T-helper 22 cell (primary cell): ENCODE data around the gene PLEKHH3.
"Not testable (repeated sequence)": the region's sequence is repeated elsewhere in the genome, so short reads cannot be mapped to it uniquely, and the experiment has no call there.

Experiments used
- DNase-seq: peaks from one replicate; pipeline ENCODE4 v3.0.0-alpha.2; 2020; ENCODE audit warnings: low read depth

The PLEKHH3 gene

DNA sequence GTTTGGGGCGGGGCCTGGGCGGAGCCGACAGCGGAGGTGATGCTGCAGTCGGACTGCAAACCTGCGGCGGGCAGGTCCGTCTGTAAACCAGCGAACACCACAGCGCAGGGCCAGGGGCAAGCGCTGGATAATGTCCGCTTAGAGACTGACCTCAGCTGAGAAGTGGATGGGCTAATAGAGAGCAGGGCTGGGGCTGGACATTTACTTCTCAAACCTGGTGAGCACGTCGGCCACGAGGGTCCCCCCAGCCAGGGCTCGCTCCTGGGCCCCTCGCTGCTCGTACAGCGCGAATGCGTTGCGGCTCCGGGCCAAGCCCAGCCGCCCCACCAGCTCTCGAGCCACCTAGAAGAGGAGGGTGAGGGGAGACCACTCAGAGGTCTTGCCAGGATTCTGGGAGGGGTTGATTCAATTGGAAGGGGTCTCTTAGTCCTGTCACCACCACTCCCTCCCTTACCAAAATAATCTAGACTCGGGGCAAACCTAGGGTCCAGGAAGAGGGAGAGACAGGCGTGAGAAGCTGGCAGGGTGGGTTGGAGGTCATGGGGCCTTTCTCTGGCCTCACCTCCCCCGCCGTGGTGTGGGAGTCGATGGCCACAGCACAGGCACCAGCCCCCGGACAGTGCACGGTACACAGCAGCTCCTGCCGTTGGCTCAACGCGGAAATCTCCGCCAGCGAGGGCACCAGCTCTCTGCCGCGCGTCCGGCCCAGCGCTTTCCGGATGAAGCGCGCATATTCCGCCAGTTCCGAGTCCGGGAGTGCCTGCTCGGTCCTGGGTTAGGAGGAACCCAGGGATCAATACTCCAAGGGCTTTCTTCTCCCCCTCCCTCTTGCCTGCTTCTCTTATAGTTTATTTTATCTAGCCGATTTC lies 5.8 kb downstream of the PLEKHH3 start:
- no peak for DNase-seq

DNA sequence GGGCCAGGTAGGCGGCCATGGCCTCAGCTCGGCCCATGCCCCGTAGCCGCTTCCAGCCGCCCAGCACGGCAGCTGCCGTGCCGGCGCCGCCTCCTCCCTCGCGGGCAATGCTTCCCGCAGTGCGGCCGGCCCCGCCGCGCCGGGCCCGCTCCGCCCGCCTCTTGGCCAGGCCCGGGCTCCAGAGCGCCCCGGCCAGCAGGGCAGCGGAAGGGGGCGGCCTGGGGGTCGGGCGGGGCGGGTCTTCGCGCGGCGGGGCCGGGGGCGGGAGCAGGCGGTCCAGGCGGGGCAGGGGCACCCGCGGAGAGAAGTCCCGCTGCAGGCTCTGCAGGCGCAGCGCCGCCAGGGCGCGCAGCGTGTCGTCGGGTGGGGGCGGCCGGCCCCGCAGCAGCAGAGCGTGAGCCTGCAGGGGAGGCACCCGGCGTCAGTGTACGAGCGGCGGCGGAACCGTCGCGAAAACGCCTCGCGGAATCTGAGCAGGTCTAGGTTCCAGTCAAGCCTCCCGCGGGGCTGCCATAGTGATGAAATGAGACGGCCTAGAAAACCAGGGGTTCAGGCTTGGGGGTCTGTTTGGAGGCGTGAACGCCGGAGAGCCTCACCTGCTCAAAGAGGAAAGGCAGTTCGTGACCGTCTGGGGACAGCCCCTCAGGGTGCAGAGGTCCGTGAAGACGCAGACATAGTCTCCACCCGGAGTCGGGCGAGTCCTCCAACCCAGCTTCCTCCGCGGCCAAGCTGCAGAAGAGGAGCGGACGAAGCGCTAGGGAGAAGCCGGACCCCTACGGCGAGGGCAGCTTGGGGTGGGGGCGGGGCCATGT lies 6.6 kb downstream of the PLEKHH3 start:
- no peak for DNase-seq

DNA sequence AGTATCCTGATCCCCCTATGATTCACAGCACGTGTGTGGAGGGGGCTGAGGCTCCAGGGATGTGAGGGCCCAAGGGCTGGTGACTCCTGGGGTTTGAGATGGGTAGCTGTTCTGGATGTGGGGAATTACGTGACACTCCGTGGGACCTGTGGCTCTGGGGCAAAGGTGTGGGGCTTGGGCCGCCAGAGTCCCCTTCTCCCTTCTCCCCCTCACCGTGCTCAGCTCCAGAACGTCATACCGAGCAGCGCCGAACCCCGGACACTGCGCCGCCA lies 7.2 kb downstream of the PLEKHH3 start:
- no peak for DNase-seq

GRCh38 chr17:42667088-42667951 lies 9.5 kb downstream of the PLEKHH3 start:
- DNase-seq, result no peak

DNA sequence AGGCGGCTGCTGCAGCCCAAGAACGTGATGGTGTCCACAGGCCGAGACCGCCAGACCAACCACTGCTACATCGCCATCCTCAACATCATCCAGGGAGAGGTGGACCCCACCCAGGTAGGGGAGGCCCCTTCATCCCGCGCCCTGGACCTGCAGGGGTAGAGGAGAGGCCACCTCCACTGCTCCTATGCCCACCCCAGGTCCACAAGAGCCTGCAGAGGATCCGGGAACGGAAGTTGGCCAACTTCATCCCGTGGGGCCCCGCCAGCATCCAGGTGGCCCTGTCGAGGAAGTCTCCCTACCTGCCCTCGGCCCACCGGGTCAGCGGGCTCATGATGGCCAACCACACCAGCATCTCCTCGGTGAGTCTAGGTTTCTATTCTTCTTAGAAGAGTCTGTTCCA lies 10.7 kb downstream of the PLEKHH3 start:
- not testable (repeated sequence) for DNase-seq

GRCh38 chr17:42665581-42666001 lies 11.2 kb downstream of the PLEKHH3 start:
- no peak for DNase-seq

GRCh38 chr17:42660692-42661345 lies 16.0 kb downstream of the PLEKHH3 start:
- DNase-seq, result no peak

DNA sequence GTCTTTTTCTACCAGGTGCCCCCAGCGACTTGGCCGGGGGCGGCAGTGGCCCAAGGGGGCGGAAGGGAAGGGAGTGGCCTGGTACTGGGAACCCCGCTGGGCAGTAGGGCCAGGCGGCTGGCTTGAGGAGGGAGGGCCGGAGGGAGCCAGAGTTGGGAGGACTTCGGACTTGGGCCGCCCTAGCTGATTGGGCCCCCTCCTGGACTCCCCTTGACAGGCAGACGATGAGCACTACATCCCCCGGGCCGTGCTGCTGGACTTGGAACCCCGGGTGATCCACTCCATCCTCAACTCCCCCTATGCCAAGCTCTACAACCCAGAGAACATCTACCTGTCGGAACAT lies 16.9 kb downstream of the PLEKHH3 start:
- not testable (repeated sequence) for DNase-seq

- peak; percentile 60 for DNase-seq
These were observed 17.5 kb downstream of the PLEKHH3 start, which contains the start of gene TUBG2 for GRCh38 chr17:42659079-42659931. Gene TUBG2, plus strand, starts transcription at chr17:42659284. Its CDS starts 220 bp downstream, at chr17:42659504.

DNA sequence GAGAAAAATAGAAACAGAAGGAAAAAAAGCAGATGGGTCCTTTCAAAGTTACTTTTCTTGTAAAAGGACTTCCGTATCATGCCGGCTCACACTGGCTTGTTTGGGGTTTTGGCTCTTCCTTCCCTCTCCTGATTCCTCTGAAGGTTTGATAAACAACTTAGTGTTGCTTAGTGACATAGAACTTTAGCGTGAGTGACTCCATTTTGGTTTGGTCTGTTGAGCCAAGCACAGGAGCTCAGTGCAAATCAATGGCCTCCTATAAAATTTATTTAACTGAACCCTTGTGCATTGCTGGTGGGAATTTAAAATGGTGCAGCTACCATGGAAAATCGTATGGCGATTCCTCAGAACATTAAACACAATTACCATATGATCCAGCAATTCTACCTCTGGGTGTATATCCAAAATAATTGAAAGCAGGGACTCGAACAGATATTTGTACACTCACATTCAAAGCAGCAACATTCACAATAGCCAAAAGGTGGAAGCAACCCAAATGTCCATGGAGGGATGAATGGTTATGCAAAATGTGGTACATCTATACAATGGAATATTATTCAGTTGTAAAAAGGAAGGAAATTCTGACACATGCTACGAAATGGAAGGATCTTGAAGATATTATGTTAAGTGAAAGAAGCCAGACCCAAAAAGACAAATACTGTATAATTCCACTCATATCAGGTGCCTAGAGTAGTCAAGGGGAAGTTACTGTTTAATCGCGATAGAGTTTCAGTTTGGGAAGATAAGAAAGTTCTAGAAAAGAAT lies 18.8 kb downstream of the PLEKHH3 start:
- DNase-seq, result no peak

- DNase-seq, result no peak
These were observed 21.3 kb downstream of the PLEKHH3 start for GRCh38 chr17:42655528-42655927.

DNA sequence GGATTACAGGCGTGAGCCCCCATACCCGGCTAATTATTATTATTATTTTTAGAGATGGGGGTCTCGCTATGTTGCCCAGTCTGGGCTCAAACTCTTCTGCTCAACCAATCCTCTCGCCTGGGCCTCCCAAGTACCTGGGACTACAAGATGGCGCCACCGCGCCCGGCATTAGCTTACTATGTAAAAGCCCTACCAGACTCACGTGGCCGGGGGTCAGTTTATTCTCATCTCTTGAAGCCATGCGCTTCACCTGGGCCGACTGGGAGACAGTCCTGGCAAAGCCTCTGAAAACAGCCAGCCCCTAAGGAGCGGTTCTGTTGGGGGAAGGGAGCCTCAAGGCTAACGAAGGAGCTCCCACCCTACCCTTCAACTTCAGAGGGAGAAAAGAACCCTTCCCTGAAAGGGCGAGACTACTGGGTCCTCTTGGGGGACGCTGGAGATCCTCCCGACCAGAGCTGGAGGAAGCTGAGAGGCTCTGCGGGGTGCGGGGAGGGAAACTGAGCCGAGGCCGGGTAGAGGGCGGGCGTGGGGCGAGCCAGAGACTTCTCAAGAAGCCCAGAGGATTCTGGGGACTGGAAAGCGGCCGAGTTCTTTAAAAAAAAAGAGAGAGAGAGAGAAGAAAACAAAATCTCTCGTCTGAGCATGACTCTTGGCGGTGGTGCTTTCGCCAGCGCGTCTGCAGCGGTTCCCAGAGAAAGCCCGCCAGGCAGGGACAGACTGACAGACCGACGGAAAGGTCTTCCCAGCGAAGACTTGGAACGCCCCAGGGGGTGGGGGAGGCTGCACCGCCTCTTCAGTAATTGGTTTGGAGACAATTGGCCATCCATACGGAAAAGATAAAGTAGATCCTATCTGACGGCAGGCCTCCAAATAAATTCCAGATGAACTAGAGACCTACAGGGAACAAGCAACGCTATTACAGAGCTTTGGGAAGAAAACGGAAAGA lies 23.3 kb downstream of the PLEKHH3 start:
- no peak for DNase-seq

- DNase-seq, result no peak
These were observed 25.4 kb downstream of the PLEKHH3 start for GRCh38 chr17:42651392-42651791.

DNA sequence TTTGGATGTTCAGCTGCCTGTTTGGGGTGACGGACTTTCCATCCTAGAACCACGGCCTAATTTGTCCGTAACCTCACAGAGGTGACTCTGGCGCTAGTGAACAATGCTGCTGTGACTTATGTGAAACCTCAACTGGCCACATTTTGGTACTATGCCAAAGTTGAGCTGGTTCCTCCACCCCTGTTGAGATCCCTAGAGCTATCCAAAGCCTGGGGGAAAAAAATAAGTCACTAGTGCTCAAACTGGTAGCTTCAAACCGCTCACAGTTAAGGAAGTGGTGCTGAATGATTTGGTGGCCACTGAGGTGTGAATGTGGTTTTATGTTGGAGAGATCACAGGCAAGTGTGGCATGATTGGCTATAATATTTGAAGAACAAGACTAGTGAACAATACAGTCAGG lies 29.0 kb downstream of the PLEKHH3 start:
- no peak for DNase-seq

DNA sequence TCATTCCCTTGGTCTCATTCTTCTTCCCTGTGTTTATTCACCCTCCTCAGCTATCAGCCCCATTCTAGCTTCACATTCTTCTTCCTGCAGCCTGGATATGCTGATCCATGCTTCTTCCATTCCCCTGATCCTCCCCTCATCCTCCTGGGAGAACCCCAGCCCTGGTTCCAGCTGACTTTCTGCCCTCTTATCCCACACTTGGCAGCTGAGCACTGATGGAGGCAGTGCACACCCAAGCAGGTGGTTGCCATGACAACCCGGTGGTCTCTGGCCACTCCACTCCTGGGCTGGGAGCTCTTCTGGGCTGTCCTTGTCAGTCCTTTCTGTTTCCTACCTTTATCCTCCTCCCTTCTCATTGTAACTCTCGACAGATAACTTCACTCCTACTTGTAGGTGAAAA lies 34.5 kb downstream of the PLEKHH3 start:
- DNase-seq, result no peak

DNA sequence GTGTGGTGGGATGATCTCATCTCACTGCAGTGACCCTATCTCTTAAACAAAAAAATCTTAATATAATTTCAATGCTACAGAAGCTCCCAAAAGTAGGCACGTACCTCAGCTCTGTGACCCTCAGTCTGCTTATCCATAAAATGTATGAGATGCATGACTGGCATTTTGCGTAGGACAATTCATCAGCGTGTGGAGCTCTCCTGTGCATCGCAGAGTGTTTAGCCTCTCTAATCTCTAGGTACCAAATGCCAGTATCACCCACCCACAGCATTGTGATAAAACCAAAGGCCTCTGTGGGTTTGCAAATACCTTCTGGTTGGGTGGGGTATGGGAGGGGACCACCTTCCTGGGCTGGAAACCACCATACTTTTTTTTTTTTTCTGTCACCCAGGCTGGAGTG lies 36.7 kb downstream of the PLEKHH3 start:
- DNase-seq, result no peak

DNA sequence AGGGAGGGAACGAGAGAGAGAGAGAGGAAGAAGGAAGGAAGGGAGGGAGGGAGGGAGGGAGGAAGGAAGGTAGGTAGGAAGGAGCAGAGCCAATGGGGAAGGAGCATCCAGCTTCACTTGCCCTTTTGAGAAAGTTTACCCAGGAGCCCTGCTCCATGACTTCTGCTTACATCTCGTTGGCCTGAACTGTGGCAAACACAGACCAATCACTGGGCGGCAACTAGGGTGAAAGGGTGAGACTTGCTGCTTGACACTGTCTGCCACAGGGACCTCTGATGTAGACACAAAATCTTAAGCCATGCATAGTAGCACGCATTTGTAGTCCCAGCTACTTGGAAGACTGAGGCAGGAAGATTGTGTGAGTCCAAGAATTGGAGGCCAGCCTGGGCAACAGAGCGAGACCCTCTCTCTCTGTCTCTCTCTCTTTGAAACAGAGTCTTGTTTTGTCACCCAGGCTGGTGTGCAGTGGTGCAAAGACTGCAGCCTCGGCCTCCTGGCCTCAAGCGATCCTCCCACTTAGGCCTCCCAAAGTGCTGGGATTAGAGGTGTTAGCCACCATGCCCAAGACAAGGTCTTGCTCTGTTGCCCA lies 37.2 kb downstream of the PLEKHH3 start:
- DNase-seq, result no peak

- no peak for DNase-seq
These were observed 43.8 kb downstream of the PLEKHH3 start for GRCh38 chr17:42632949-42633444.
